HG03521 (cell line): Measurements from ENCODE around the gene COX6A2.
A peak's percentile ranks its signal among the peaks of the same experiment; 100 is the strongest.
"Not testable (repeated sequence)": the region's sequence is repeated elsewhere in the genome, so short reads cannot be mapped to it uniquely, and the experiment has no call there.

Experiments
- ATAC-seq: cut with Tn5 transposase; IDR thresholded peaks from one replicate; pipeline ENCODE4 v1.9.1; 2021; ENCODE audit warnings: mild to moderate bottlenecking, moderate library complexity; ENCODE audit not compliant: unreplicated experiment

COX6A2 gene

DNA sequence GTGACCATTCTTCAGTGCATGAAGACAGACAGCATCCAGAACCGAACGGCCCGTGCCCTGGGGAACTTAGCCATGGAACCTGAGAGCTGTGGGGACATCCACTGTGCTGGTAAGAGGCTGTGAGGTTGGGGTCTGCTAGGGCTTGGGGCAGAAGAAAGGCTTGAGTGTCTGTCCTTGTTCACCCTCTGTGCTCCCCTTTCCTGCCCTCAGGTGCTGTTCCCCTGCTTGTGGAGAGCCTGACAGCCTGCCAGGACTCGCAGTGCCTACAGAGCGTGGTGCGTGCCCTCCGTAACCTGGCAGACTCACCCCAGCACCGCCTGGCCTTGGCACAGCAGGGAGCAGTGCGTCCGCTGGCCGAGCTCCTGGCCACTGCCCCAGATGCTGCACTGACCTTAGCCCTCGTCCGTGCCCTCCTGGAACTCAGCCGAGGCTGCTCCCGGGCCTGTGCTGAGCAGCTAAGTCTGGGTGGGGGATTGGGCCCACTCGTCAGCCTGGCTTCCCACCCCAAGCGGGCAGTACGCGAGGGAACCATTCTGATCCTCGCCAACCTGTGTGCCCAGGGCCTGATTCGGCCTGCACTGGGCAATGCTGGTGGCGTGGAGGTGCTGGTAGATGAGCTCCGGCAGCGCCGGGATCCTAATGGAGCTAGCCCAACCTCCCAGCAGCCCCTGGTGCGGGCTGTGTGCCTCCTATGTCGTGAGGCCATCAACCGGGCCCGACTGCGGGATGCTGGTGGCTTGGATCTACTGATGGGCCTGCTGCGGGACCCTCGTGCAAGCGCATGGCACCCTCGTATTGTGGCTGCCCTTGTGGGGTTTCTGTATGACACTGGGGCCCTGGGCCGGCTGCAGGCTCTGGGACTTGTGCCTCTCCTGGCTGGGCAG is 34.0 kb upstream of the COX6A2 start:
- no peak for ATAC-seq

DNA sequence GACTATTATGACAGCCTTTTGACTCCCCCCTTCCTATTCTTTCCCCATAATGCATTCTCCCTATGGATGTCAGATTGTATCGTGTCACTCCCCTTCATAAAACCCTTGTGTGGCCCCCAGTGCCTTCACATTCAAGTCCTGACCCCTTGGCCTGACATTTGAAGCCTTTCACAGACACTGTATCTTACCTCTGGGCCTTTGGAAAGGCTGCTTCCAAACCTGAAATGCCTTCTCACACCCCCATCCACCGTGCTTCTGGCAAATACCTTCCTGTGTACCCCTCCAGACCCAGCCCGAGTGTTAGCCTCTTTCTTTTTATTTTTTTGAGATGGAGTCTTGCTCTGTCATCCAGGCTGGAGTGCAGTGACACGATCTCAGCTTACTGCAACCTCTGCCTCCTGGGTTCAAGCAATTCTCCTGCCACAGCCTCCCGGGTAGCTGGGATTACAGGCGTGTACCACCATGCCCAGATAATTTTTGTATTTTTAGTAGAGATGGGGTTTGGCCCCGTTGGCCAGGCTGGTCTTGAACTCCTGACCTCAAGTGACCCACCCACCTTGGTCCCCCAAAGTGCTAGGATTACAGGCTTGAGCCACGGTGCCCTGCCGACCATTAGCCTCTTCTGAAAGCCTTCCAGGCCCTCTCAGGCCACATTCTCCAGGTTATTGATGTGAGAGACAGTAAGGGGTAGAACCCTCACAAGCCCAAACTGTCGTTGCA is 33.2 kb upstream of the COX6A2 start:
- no peak for ATAC-seq

DNA sequence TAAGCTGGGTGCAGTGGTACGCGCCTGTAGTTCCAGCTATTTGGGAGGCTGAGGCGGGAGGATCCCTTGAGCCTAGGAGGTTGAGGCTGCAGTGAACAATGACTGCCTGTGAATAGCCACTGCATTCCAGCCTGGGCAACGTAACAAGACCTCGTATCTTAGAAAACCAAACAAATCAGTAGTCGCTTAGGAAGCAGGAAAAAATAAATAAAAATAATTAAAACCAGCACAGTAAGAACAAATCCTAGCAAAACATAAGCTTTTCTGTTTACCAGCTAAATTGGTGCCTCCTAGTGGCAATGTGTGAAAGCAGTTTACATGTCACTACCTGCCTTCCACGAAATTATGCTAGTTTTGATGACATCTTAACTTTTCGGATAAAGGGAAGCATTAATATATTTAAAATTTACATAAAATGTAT is 32.4 kb upstream of the COX6A2 start:
- no peak for ATAC-seq

DNA sequence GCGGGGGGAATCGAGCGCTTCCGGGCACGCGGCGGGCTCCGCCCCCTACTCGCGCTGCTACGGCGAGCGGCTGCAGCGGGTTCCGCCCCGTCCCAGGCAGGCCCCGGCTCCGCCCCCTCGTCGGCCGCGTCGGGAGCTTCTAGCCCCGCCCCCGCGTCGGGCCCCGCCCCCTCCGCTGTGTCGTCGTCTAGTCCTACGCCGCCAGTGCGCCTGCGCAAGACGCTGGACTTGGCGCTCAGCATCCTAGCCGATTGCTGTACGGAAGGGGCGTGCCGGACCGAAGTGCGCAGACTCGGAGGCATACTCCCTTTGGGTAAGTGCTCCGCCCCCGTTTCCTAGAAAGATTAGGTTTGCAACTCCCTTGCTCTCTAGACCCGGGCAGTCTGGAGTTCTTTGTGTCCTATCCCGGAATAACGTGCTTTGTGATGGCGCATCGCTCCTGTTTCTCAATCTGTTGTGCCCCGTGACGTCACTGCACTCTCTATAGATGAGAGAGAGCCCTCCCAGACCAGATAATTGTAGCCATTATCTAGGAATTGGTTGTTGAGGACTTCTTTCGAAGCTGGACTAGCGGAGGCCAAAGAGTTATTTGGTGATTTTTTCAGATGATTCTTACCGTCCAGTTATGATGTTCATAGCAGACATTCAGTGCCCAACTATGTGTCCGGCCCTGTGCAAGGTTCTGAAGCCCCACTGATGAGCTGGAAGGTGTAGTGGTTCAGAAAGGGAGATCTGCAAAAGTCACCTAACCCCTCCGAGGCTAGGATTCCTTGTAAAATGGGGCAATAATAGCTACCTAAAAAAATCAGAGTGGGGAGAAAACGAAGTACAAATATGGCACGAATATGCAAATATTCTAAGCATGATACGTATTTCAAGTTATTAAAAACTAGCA is 31.8 kb upstream of the COX6A2 start:
- ATAC-seq, result peak; percentile 72

DNA sequence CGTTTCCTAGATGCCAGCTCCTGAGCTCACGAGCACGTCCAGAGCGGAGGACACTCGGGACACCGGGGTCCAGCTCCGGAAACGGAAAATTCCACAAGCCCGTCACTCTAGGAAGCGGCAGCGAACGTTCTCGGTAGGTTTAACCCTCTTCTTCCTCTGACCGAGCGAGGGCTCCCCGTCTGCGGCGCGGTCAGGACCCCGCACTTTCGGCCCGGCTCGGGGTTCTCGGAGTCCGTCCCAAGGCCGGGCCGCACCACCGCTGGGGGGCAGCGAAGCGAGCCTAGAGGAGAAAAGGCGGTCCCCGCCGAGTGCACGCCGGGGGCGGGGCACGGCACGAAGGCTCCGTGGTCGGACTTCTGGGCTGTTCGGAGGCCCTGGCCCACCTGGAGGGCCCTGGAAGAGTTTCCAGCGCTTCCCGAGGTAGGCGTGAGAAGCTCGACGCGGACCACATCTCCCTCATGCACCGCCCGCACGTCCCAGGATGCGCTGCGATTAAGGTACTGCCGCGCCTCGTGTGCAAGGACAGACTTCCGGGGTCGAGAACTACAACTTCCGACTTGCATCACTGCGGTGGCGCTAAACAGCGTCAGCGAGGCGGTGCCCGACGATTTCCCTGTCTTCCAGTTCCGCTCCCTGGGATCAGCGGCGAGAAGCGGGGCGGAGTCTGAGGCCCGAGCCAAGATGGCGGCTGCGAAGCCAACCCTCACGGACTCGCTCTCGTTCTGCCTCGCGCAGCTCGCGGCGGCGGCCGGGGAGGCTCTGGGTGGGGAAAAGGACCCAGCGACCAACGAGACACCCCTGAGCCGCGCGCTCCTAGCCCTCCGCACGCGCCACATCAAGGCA is 30.9 kb upstream of the COX6A2 start, which contains the start of gene ARMC5:
Gene ARMC5 (plus strand): TSS at position 658 of the 843 bp plus-strand sequence. CDS start 24 bp downstream, at position 682.
- ATAC-seq, result peak; percentile 69

DNA sequence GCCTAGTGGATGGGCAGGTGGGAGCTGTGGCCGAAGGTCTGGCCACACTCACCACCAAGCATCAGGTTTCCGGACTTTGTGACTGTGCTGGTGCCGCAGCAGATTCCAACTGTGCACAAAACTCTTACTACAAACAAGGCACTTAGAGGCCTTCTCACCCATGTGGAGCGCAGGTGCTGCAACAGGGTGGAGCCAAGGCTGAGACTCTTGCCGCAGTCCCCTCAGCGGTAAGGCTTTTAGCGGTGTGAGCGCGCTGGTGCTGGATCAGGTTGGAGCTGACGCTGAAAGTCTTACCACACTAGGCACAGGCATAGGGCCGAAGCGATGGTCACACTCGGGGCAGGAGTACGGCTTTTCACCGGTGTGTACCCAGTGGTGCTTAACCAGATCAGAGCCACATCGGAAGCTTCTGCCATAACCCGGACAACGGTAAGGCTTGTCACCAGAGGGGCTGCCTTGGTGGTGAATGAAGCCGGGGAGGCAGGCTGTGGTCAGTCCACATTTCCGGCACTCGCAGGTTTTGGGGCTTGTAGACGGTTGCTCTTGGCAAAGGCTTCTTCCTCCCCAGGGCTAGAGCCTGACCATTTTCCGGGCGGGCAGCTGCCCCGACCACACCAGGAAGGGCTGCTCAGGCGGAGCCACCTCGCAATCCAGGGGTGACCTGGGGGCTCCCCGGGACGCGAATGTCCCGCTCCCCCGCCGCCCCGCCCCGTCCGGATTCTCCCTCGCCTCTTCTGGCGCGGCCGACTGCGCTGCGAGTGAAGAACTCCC is 30.1 kb upstream of the COX6A2 start:
- ATAC-seq, result no peak

DNA sequence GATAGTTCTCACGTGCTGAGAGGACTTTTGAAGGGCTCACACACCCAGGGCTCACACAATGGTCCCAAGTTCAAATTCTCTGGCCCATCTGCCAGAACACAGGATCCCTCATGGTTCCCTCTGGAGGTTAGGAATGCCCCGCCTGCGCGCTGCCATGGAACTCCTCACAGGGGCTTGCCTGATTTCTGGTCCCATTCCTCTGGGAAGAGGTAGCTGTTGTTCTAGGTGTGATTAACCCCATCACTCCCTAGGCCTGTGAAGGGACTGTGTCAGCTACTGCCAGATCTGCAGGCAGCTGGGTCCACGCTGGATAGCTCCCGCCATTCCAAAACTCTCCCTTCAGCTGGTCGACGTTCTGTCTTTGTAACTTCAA is 28.8 kb upstream of the COX6A2 start:
- ATAC-seq, result no peak

DNA sequence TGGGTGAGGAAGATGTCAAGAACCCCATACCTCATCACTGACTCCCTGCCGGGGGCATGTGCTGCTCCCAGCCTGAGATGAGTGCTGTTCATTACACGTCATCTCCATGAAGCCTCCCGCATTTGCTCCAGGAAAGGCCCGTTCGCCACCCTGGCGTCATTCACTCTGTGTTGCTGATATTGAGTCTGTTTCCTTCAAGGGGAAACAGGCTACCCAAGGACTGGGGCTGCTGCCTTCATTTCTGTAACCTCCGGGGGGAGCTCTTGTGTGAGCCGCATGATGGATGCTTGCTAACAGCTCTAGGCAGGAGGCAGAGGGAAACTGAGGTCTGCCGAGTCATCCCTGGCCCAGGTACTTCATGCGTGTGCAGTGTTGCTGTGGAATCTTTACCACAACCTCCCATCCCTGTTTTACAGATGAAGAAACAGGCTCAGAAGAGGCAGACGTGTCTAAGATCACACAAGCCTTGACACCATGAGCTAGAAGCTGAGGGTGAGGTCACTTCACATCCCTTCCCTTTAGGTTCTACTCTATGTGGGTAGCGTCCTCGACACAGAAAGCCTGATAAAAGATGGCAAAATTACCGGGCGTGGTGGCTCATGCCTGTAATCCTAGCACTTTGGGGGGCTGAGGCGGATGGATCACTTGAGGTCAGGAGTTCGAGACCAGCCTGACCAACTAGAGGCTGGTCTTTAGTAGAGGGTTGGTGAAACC is 27.6 kb upstream of the COX6A2 start:
- ATAC-seq, result no peak

DNA sequence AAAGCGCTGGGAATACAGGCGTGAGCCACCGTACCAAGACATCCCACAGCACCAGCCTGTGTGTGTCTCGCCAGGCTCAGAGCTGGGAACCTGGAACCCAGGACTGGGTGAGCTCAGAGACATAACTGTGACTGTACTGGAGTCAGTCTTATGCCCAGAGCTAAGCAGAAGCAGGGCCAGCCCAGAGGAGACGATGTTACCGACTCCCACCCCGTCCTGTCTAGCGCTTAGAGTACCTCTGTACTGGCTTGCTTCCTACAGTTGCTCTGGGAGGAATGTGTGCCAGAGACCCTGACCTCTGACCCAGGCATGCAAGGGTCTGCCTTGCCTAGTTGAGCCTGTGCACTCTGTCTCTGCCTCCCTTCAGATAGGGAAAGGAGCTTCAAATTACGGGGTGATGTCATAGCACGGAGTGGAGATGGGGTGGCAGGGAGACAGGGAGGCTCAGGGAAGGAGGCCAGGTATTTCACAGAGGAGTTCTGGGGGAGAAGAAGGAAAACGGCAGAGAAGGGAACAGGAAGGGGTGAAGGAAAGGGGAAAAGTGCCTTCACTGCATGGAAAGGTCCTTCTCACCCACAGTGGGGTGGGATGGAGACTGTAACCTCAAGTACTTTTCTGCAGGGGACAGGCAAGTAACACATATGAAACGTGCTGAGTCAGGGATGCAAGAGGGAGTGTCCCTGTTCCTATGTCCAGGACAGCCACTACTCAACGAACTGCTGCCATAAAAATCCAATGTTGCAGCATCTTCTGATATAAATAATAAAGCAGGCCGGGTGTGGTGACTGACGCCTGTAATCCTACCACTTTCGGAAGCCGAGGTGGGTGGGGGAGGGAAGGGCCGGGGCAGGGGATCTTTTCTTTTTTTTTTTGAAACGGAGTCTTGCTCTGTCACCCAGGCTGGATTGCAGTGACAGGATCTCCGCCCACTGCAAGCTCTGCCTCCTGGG is 25.4 kb upstream of the COX6A2 start:
- no peak for ATAC-seq

DNA sequence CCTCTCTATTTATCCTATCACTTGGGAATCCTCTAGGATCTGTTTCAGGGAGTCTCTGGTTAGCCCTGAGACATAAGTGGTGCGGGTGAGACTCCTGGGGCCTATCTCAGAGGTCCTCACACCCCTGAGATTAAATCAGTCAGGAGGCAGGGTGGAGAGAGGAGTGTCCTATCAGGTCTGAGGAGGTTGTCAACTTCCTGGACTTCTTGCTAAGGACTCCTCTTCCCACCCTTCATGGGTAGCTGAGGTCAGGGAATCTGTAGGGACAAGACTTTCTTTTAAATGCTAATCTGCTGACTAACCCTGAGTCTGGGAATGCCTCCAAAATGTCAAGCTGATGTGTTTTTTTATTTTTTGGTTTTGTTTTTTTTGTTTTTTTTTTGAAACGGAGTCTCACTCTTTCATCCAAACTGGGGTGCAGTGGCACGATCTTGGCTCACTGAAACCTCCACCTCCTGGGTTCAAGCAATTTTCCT is 24.5 kb upstream of the COX6A2 start:
- no peak for ATAC-seq

DNA sequence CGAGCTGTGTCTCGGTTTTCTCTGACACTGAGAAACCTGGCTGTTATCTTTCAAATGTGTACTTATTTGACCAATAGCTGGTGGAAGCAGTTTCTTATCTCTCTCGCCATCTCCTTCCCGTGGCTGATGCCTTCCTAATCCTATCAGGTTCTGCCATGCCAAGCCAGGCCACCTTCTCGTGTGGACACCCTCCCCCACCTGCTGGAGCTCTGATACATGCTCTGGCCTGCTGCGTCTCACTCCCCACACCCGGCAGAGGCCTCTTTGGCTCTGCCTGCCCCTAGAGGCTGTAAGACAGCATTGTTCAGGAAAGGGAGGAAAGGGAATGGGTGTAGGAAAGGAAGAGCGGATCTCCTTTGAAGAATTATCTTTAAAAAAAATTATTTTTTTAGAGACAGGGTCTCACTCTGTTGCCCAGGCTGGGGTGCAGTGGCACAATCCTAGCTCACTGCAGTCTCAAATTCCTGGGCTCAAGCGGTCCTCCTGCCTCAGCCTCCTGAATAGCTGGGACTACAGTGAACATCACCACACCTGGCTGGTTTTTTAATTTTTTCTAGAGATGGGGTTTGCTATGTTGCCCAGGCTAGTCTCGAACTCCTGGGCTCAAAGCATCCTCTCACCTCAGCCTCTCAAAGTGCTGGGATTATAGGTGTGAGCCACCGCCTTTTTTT is 23.7 kb upstream of the COX6A2 start:
- ATAC-seq, result no peak

DNA sequence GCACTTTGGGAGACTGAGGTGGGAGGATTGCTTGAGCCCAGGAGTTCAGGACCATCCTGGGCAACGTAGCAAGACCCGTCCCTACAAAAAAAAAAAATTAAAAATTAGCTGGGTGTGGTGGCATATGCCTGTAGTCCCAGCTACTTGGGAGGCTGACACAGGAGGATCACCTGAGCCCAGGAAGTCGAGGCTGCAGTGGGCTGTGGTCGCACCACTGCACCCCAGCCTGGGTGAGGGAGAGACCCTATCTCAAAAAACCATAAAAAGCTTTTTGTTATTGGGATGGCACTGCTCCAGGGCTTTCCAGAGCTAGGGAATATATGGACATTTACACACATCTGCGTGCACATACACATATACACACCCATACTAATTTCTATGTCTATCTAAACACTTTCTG is 23.0 kb upstream of the COX6A2 start:
- no peak for ATAC-seq

DNA sequence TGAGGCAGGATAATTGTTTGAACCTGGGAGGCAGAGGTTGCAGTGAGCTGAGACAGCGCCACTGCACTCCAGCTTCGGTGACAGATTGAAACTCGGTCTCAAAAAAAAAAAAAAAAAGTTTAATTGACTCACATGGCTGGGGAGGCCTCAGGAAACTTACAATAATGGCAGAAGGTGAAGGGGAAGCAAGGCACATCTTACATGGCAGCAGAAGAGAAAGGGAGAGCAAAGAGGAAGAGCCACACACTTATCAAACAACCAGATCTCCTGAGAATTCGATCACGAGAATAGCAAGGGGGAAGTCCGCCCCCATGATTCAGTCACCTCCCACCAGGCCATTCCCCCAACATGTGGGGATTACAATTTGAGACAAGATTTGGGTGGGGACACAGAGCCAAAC is 17.8 kb upstream of the COX6A2 start:
- not testable (repeated sequence) for ATAC-seq

DNA sequence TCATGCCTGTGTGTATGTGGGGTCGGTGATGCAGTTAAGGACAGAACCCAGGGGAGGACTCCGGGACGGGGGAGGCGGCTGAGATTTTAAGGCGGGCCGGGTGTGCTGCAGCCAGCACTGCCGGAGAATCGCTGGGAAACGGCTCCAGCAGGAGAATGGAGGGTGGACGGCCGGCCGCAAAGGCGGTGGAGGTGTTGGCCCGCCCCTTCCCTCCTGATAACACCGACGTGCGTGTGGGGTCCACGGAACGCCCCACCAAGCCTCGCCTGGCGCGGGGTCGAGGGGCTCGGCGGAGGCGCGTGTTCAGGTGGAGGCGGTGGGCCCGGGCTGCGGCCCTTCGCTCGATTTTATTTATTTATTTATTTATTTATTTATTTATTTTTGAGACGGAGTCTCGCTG is 13.8 kb upstream of the COX6A2 start:
- ATAC-seq, result no peak

DNA sequence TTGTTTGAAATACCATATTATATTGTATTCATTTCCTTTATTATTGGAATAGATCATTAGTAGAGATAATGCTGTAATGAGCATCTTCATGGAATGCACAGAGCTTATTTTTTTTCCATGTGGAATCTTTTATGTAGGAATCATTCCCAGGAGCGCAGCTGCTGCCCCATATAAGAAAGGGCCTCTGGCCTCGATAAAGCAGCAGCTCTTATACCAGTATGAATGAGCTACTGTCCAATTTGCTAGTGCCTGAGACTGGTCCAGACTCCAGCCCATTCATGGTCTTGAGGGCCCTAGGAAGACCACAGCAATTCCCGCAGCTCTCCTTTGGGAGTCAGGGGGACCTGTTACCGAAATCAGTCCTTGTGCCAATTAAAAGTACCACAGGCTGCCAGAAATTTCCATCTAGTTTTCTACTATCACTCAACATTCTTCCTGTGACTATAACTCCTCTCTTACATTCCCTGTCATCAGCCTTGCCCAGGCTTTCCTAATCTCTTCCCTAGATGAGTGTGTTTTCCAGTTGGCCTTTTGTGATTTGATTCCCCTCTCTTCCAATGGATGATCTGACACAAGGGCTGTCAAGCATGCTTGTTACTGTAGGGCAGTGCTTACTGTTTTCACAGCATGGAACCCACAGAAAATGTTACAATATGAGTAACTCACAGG is 12.5 kb upstream of the COX6A2 start:
- ATAC-seq, result no peak

DNA sequence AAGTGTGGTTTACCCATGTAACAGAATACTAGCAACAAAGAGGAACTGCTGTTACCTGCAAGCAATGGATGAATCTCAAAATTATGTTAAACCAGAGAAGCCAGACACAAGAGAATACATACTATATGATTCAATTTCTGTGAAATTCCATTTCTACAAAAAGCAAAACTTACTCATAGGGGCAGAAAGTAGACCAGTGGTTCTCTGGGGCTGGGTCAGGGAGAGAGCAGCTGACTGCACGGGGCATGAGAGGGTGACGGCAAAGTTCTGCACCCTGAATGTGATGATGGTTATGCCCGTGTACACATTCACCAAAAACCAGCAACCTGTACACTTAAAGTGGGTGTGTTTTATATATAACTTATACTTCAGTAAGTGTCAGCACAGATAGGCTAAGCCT is 11.4 kb upstream of the COX6A2 start:
- ATAC-seq, result no peak

DNA sequence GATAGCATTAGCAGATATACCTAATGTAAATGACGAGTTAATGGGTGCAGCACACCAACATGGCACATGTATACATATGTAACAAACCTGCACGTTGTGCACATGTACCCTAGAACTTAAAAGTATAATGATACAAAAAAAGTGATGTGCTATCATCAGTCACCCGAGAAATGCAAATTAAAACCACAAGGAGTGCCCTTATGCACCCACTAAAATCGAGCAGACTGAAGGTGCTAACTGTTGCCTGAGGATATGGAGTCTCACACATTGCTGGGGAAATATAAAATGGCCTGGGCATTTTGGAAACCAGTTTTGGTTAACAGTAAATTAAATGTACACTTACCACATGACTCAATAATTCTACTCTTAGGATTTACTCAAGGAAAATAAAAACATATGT is 10.9 kb upstream of the COX6A2 start:
- ATAC-seq, result not testable (repeated sequence)
